Thyroid gland (tissue), 4 donors: ENCODE results near the gene ZDHHC5. TPM values are rescaled to one million over a fixed set of nuclear protein-coding genes. Genes with fewer than 3 reads are reported as not detected.

ENCODE experiments used
- DNase-seq, 2 donors: peaks; one replicate each; pipeline ENCODE4 v3.0.0-alpha.2; 2019
- H3K27ac ChIP-seq, 3 donors: fragments of 200-600 bp; sonication (generic); 1 replicate in 2 of 3; 2 replicates in 1 of 3; pipeline ENCODE4 v1.5.1; 2016 to 2019; ENCODE audit warnings: mild to moderate bottlenecking in 1 of 3, moderate library complexity in 1 of 3
- H3K27me3 ChIP-seq: fragments of 200-600 bp; sonication (generic); one replicate; pipeline ENCODE4 v1.5.1; 2019
- H3K36me3 ChIP-seq, 2 donors: fragments of 200-600 bp; sonication (generic); one replicate each; pipeline ENCODE4 v1.5.1; 2016 to 2019
- H3K4me1 ChIP-seq, 2 donors: fragments of 200-600 bp; sonication (generic); one replicate each; pipeline ENCODE4 v1.5.1; 2017 to 2019
- H3K4me3 ChIP-seq, 3 donors: fragments of 200-600 bp; sonication (generic); replicated peaks in 1 of 3; 1 replicate in 2 of 3; 2 replicates in 1 of 3; pipeline ENCODE4 v1.5.1; 2016; ENCODE audit warnings: mild to moderate bottlenecking in 1 of 3
- H3K9me3 ChIP-seq: fragments of 200-600 bp; sonication (generic); one replicate; pipeline ENCODE4 v1.5.1; 2017
- CTCF ChIP-seq, 6 experiments: fragments of 200-600 bp in 3 of 6; fragments of 450-650 bp in 3 of 6; sonication (generic) in 3 of 6; IDR thresholded peaks; one replicate each; pipeline ENCODE4 v1.5.1; 2016 to 2019; ENCODE audit warnings: antibody characterized with exemption in 6 of 6, mild to moderate bottlenecking in 2 of 6, inconsistent platforms in 1 of 6, moderate library complexity in 1 of 6
- POLR2A ChIP-seq, 2 donors: fragments of 450-650 bp; IDR thresholded peaks; one replicate each; pipeline ENCODE4 v1.6.1; 2017; ENCODE audit warnings: antibody characterized with exemption in 2 of 2, mild to moderate bottlenecking in 2 of 2, moderate library complexity in 1 of 2
- WGBS, 2 donors: methylation state at CpG; one replicate each; pipeline ENCODE4 v1.1.5; 2017; 5-methylcytosine and 5-hydroxymethylcytosine counted together
- intact Hi-C: fragments of 100-400 bp; cut with DNase I; formaldehyde crosslinking; loops from one replicate; pipeline ENCODE4 v1.15.1; 2023
- total RNA-seq, 4 donors: library from RNA; depleted of rRNA; stranded (reverse); fragments of >200 nt; gene quantifications; one replicate each; pipeline ENCODE4 v1.2.3, GENCODE V29; 2016

ZDHHC5 gene
- total RNA-seq, 4 donors from 2014 or later, result 55.5 to 77.5 (median 71.6) TPM

- intact Hi-C loops, result no loop called here
- peak within 1 kb of the TSS in 2 of 3 donors; percentile 51 to 59 for H3K4me3 ChIP-seq
- peak; percentile 100 for DNase-seq
- peaks cover 20 to 28% of the 10 kb centered on the region in 2 donors for H3K36me3 ChIP-seq
- no peaks in the 10 kb centered on the region for H3K27me3 ChIP-seq
- WGBS, 2 donors, result 2% methylated on average over 31 to 32 of the region's 45 CpGs
- TF ChIP-seq CTCF (IDR thresholded peaks at IDR 0.05) (no peak), POLR2A (IDR thresholded peaks at IDR 0.05) (peak in 1 of 2 donors; percentile 79)
- peak within 1 kb of the TSS; percentile 68 to 83 (median 76) for H3K27ac ChIP-seq
- H3K9me3 ChIP-seq, result no peaks in the 10 kb centered on the region
- H3K4me1 ChIP-seq, result peaks cover 8 to 12% of the 10 kb centered on the region in 2 donors
These were observed 10.5 kb upstream of the ZDHHC5 start, which contains the start of gene CLP1 for GRCh38 chr11:57657194-57658022. TSS of gene CLP1 (plus strand) at chr11:57657762. CDS start at chr11:57659477, 1,715 bp downstream.

GRCh38 chr11:57658023-57658361, 9.9 kb upstream of the ZDHHC5 start:
- TF ChIP-seq CTCF (IDR thresholded peaks at IDR 0.05) (no peak), POLR2A (IDR thresholded peaks at IDR 0.05) (no peak)
- Histone ChIP-seq H3K9me3 (no peaks in the 10 kb centered on the region), H3K4me1 (peaks cover 8 to 12% of the 10 kb centered on the region in 2 donors), H3K27me3 (no peaks in the 10 kb centered on the region), H3K4me3 (peak overlapping the region in 2 of 3 donors; percentile 51 to 59), H3K27ac (peak overlapping the region in 1 of 3 donors; percentile 16), H3K36me3 (peaks cover 20 to 31% of the 10 kb centered on the region in 2 donors)
- WGBS, 2 donors, result 0% methylated on average over 8 of the region's 8 CpGs
- intact Hi-C loops, result no loop called here
- DNase-seq, result no peak

- no peak for TF ChIP-seq POLR2A (IDR thresholded peaks at IDR 0.05)
- no peak for TF ChIP-seq CTCF (IDR thresholded peaks at IDR 0.05)
- H3K4me3 ChIP-seq, result no peak overlapping the region
- H3K36me3 ChIP-seq, result peaks cover 20 to 31% of the 10 kb centered on the region in 2 donors
- intact Hi-C loops, result no loop called here
- H3K4me1 ChIP-seq, result peaks cover 8 to 12% of the 10 kb centered on the region in 2 donors
- DNase-seq, result no peak
- H3K9me3 ChIP-seq, result no peaks in the 10 kb centered on the region
- 92 to 99% methylated on average over 12 to 14 of the region's 14 CpGs for WGBS, 2 donors
- H3K27ac ChIP-seq, result no peak overlapping the region
- no peaks in the 10 kb centered on the region for H3K27me3 ChIP-seq
These were observed 8.2 kb upstream of the ZDHHC5 start for GRCh38 chr11:57659669-57660068.

GRCh38 chr11:57662893-57663292, 5.0 kb upstream of the ZDHHC5 start:
- no peak for TF ChIP-seq POLR2A (IDR thresholded peaks at IDR 0.05)
- TF ChIP-seq CTCF (IDR thresholded peaks at IDR 0.05), result peak in 1 of 6 experiments; percentile 20
- H3K27me3 ChIP-seq, result no peaks in the 10 kb centered on the region
- WGBS, 2 donors, result 71 to 73% methylated on average over 4 of the region's 4 CpGs
- peaks cover 7 to 13% of the 10 kb centered on the region in 2 donors for H3K4me1 ChIP-seq
- H3K9me3 ChIP-seq, result no peaks in the 10 kb centered on the region
- no peak overlapping the region for H3K4me3 ChIP-seq
- H3K27ac ChIP-seq, result no peak overlapping the region
- intact Hi-C loops, result no loop called here
- H3K36me3 ChIP-seq, result peaks cover 20 to 31% of the 10 kb centered on the region in 2 donors
- DNase-seq, result no peak

- peaks cover 3 to 6% of the 10 kb centered on the region in 2 donors for H3K4me1 ChIP-seq
- TF ChIP-seq CTCF (IDR thresholded peaks at IDR 0.05) (no peak), POLR2A (IDR thresholded peaks at IDR 0.05) (no peak)
- intact Hi-C loops, result no loop called here
- DNase-seq, result no peak
- no peak overlapping the region for H3K4me3 ChIP-seq
- peaks cover 20 to 31% of the 10 kb centered on the region in 2 donors for H3K36me3 ChIP-seq
- 77 to 79% methylated on average over 9 of the region's 9 CpGs for WGBS, 2 donors
- H3K9me3 ChIP-seq, result no peaks in the 10 kb centered on the region
- no peaks in the 10 kb centered on the region for H3K27me3 ChIP-seq
- no peak overlapping the region for H3K27ac ChIP-seq
These were observed 3.9 kb upstream of the ZDHHC5 start for GRCh38 chr11:57663975-57664374.
